KBM-7 (cell line): ENCODE results near the gene KCNIP4.
A peak's percentile ranks its signal among the peaks of the same experiment; 100 is the strongest.

Source experiments
- DNase-seq: peaks from one replicate; pipeline ENCODE4 v3.0.0-alpha.2; 2015
- in situ Hi-C: fragments of 300-500 bp; cut with MboI; formaldehyde crosslinking; loops from 2 replicates; pipeline ENCODE4 v1.14.3; 2020; ENCODE audit warnings: low sequenced_read_pairs, low pct_unique_long_range_greater_than_20kb, mixed read lengths

KCNIP4 gene

DNA sequence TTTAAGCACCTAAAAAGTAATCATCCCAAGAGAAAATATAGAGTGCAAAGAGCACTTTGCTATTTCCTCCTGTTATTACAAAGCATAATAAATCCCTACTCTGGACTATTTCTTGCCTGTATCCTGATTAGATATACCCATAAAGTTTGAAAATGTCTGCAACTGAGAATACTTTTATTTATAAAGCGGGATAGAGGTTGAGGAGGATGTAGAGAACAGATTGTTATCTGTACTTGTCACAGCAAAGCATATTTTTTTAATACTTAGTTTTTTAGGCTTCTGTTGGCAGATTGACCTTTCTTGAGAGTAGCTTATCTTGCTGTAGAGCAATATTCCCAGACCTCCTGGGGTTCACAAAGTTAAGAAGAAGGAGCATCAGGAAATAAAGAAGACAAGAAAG is 396.1 kb downstream of the KCNIP4 start:
- in situ Hi-C loops = no loop called here

DNA sequence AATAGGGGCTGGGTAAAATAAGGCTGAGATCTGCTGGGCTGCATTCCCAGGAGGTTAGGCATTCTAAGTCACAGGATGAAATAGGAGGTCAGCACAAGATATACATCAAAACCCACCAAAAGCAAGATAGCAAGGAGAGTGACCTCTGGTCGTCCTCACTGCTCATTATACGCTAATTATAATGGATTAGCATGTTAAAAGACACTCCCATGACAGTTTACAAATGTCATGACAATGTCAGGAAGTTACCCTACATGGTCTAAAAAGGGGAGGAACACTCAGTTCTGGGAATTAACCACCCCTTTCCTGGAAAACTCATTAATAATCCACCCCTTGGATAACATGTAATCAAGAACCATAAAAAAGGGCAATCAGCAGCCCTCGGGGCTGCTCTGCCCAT is 403.6 kb downstream of the KCNIP4 start:
- in situ Hi-C loops = no loop called here
- no peak for DNase-seq

More for the DNA sequence above, 396.1 kb downstream of the KCNIP4 start:
- DNase-seq = no peak

DNA sequence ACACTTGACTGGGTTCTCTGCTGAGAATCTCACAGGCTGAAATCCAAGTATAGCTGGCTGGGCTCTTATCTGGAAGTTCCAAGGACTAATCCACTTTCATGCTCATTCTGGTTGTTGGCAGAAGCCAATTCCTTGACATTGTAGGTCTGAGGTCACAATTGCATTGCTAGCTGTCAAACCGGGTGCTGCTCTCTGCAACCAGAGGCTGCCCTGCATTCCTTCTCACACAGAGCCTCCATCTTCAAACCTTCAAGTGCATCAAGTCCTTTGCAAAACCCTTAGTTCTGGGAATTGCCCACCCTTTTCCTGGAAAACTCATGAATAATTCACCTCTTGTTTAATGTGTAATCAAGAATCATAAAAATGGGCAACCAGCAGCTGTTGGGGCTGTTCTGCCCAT is 404.2 kb downstream of the KCNIP4 start:
- in situ Hi-C loops = no loop called here
- no peak for DNase-seq

DNA sequence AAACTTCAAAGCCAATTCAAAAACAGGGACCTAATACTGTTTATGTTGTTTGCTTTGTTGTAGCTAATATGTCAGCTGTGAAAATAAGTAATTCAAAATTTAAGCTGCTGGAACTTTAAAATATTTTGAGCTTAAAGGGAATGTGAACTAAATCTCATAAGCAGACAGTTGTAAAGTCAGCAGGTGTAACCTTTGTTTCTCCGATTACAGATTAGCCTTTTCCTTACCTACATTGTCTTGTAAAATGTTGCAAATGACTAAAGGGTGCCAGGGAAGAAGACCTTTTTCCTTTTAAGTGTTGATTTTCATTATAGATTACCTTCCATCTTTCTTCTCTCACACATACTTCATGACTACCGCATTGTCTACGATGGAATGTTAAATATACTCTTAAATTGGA is 405.1 kb downstream of the KCNIP4 start:
- in situ Hi-C loops = no loop called here
- no peak for DNase-seq

DNA sequence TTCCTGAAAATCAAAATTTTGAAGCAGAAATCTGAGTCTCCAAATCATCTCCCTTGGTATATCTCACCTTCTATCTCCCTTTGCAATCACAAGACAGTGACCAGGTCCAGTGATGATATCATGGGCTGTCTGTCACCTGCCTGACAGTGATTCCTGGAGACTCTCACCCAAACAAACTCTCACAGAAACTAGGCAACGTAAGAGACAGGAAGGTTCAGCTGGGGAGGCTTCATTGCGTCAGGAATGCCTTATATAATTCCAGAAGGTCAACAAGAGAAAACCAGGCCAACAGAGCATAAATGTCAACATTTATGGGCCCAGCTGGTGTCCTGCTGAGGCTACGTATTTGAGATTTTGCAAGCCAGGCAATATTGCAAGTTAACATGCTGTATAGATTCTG is 412.7 kb downstream of the KCNIP4 start:
- DNase-seq = no peak
- in situ Hi-C loops = no loop called here

DNA sequence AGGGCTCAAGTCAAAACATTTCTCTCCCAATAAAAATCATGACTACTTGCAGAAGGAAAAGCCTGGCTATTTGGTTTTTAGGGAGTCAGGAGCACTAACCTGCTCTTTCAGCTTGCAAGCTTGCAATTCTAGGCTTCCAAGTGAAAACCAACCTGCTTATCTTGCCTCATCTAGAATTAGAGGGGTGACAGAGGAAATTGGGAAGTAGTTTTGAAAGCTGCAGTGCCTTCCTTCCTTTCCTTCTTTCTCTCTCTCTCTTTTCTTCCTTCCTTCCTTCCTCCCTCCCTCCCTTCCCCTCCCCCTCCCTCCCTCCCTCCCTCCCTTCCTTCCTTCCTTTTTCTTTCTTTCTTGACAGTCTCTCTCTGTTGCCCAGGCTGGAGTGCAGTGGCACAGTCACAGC is 417.5 kb downstream of the KCNIP4 start:
- in situ Hi-C loops = no loop called here
- DNase-seq = no peak

DNA sequence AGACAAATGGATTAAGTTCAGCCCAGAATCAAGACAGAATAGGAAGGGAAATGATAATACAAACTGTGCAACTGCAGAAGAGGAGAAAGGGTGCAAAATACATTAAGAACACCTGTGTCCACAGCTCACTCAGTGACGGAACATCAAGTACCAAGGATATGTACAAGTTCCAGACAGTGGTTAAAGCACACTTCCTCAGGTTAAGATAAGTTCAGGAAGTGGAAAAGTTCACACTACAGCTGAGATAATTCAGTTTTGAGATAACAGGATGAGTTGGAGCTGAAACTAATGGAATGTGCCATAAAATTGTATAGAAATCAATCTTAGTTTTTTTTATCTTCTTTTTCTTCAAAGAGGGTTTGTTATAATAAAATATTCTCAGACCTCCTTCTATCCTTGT is 419.4 kb downstream of the KCNIP4 start:
- in situ Hi-C loops = no loop called here
- DNase-seq = no peak

DNA sequence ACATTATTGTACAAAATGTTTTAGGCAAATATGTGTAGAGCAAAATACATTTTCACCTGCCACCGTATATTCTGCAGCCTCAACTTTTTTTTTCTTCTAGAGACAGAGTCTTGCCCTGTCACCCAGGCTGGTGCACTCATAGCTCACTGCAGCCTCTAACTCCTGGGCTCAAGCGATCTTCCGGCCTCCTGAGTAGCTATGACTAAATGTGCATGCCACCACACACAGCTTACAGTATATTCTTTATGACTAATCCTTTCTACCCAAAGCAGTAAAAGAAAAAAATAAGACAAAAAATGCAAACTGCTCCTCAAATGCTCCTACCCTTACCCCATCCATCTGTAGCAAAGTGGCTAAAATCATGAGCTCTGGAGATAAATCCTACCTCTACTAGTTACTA is 426.3 kb downstream of the KCNIP4 start:
- no peak for DNase-seq
- in situ Hi-C loops = loop anchor here (25.0 kb wide), 1 partner anchor 240 kb away; no protein-coding TSS in a partner anchor

DNA sequence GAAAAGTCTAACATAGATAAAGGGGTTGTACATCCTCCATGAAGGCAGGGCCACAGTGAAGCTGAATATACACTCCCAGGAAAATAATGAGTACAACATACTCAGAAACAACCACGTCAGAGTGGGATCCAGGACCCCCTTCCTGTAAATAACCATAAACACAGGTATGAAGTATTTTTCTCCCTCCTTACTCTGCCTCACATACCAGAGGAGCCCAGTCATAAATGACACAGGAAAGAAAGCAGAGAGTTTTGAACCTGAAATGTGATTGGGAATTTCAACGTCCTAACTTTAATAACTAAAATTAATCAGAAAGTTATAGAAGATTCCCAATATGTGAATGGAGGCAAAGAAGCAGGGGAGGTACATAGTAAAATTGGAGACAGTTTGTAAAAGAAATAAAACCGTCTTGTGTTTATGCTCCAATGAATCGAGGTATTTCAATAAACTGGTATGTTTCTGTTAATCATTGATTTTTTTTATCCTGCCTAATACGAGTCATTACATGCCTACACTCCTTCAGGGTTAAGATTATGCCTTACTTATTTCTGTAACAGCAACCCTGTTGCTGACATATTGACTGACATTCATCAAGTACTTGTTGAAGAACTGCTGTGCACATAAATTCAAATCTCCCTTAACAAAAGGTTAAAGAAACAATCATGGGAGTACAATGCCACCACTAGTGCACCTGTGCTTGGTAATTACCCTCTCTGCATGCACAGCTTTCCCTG is 431.3 kb downstream of the KCNIP4 start:
- in situ Hi-C loops = loop anchor here (25.0 kb wide), 1 partner anchor 245 kb away; no protein-coding TSS in a partner anchor

DNA sequence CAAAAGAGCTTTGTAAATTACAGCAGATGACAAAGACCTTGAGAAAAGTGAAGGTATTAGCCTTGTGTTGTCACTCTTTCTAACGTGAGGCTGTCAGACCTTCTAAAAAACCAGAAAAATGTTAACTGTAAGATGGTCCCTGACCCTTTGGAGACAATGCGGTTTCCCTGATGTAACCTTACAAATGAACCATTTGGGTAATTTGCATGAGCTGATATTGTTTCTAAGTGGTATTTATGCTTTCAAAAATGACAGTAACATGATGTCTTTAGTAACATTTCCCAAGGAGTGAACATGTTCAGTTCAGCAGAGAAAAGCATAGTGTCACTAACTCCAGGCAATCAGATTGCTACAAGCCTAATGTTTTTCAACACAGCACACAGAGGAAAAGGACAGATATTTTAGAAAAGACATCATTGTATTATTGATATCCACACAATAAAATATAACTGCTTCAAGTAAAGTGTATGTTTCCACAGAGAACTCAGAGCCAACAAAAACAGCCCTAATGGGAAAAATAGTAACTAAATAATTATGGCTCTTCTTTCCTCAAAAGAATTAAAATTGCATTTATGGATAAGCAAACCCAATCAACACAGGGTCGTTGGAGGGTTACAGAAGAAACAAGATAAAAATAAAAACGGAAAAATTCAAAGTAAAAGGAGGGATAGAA is 434.4 kb downstream of the KCNIP4 start:
- in situ Hi-C loops = loop anchor here (25.0 kb wide), 1 partner anchor 248 kb away; no protein-coding TSS in a partner anchor
- no peak for DNase-seq

More for the DNA sequence above, 431.3 kb downstream of the KCNIP4 start:
- no peak for DNase-seq

DNA sequence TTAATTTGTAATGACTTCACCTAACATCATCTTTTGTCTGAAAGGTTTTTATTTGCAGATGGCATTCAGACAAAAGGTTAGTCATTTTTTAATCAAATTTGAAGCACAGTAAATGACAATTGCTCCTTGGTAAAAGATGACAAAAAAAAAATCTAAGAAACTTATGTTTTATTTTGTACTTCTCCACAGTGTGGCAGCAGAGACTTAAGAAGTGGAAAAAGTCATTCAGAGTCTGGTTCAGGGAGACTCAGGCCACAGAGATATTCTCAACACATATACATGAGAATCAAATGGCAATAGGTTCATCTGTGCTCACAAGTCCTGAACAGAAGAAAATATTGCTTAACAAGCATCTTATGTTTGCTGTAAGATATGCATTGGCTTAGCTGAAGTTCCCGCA is 436.2 kb downstream of the KCNIP4 start:
- in situ Hi-C loops = loop anchor here (25.0 kb wide), 1 partner anchor 250 kb away; no protein-coding TSS in a partner anchor
- DNase-seq = peak; percentile 39

DNA sequence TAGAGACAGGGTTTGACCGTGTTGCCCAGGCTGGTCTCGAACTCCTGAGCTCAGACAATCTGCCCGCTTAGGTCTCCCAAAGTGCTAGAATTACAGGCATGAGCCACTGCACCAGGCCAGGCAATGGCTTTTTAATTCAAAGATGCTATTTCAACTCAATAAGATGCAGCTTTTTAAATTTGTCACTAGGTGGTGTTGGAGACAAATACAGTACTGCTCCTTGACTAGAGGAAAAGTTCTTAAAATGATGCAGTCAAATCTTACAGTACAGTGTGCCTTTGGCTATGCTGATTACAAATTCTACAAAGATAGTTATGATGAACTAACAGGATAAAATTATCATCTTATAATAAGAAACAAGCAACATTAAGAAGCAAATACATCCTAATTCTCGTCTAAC is 441.1 kb downstream of the KCNIP4 start:
- no peak for DNase-seq
- in situ Hi-C loops = loop anchor here (25.0 kb wide), 1 partner anchor 255 kb away; no protein-coding TSS in a partner anchor

DNA sequence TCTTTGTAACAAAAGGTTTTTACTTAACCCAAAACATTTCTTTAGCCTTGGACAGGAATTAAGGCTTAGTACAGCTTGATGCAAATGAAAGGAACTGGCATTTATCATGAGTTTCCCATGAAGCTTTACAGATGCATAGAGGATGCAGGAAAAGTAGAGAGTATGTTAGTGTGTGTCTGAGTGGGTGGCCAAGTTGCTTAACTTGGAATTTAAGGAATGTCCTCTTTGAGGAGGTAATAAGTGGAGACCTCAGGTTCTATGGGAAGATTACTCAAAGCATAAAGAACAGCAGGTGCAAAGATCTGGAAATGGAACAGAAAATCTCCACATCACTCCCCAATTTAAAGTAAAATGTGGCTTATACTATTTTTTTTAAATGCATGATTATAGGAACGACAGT is 457.9 kb downstream of the KCNIP4 start:
- no peak for DNase-seq
- in situ Hi-C loops = no loop called here

DNA sequence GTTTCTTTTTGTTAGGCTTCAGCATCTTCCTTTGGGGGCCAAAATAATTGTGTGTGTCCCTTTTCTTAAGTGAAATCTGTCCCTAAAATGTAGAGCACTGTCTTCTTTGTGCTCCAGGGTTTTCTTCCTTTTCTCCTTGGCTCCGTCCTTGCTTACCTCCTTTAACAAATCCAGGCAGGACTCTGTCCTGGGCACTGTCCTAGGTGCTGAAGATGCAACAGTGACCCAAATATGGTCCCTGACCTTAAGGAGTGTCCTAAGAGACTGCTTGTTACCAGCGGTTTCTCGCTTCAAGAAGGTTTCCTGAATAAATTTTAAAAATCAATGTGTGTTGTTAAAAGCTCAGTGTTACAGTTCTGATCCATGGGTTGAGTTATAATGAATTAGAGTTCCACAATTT is 471.8 kb downstream of the KCNIP4 start:
- peak; percentile 6 for DNase-seq
- in situ Hi-C loops = no loop called here

DNA sequence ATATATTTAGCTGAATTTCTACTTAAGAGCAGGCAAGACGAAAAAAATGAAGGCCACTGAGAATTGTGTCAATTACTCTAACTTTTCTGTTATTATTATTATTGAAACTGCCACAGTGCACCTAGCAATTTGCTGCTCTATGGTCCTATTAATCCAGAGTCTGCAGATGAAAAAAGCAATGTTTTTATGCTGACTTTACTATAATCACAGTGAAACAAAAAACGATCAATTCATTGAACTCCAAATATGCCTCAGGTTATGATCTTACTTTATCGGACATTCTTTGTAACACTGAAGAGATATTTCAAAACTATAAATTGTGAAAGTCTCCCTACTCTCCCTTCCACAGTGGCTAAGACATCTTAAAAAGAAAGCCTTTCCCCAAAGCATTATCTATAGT is 474.4 kb downstream of the KCNIP4 start:
- in situ Hi-C loops = no loop called here
- no peak for DNase-seq

DNA sequence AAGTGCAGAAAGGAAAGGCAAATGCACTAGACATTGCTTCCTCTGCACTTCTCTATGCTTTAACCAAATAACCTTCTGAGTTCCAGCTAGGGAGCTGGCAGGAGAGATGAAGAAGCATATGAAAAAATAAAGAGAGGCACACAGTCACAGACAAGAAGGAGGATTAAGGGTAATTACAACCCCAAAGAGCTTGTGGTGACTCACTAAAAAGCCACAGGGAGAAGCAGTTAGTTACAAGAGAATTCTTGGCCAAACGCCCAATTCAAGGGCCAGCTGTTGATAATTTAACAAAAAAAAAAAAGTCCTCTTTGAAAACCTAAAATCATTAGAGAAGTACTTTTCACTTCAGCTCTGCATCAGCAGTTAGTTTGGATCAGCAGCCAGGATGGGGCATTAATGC is 478.0 kb downstream of the KCNIP4 start:
- peak; percentile 14 for DNase-seq

DNA sequence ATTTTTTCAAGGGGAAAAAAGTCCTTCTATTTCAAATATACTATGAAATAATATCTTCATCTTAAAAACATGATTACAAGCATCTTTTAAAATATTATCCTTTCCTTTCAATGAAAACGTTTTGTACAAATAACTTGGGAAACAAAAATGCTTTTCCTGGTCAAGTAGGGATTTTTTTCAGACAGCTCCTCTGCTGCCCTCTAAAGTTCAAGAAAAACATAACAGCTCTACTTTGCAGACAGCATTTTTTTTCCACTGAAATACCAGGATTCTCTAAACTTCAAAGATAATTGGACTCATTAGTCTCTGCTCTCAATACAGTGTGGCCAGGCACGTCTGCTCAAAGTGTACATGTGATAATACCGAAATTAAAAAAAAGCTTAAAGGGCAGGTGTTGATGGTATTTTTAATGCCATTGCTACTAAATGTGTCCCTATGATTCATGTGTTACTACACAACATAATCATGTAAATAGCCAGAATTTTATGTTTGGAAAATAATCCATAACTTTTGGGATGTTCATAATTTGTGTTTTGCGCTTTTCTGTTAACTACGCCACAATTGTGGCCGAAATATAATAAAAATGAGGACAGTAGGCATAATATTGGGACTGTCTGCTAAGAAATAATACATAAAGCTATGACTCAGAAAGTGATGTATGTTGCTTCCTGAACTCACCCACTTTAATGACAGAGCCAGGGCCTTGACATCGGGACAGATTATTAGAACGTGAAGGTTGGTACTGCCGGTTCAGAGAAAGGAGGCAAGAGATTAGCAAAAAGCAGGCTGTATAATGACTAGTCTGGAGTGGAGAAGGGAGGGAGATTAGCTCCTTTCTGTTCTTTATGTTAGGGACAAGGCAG is 478.9 kb downstream of the KCNIP4 start:
- in situ Hi-C loops = no loop called here
- DNase-seq = peak; percentile 32

More for the DNA sequence above, 478.0 kb downstream of the KCNIP4 start:
- in situ Hi-C loops = no loop called here

DNA sequence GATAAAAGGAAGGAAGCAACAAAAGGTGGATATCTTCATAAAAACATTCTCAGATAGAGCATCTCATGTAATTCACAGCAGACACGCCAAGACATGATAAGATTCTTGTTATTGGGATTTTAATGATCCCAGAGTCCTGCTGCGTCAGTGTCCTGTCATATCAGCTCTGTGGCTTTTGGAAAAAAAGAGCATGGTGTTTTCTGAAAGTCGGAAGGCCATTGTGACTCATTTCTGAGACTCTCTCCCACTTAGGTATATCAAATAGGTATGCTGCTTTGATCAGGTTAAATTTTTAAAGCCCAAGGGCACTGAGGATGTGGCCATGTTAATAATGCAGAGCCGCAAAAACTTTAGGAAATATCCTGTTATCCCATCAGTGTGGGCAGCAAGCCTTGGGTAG is 481.0 kb downstream of the KCNIP4 start:
- DNase-seq = no peak
- in situ Hi-C loops = no loop called here

DNA sequence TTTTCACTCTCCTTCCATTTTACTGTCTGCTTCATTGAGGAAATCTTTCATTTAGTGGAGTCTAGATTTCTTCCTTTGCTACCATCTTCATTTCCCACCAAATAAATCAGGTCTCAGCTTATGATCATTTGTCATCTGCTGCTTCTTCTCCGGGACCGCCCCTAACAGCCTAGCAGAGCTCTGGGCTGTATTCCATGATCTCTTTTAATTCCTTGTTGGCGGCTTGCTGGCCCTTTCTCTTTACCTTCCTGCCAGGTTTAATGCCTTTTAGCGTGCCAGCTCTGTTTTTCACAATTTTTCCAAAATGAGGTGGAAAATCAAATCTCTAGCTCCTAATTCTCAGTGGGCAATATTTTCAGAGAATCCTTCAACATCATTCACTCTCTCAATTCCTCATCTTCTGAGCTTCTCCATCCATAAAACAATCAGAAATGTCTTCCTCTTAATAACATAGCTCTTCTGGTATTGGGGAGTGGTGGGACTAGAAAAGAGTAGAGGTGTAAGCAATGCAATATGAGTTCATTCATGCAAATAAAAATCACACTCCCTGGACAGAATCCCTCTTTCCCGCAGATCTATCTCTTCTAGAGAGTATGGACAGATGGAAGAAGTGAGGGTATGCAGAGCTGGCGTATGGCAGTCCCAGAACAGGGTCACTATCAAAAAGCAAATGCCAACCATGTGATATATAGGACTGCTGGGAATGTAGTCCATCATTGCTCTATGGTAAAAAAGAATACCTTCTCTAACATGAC is 491.3 kb downstream of the KCNIP4 start:
- no peak for DNase-seq
- in situ Hi-C loops = no loop called here
